HG02678 (cell line): ENCODE data around the gene CCNB1.
A peak's percentile ranks its signal among the peaks of the same experiment; 100 is the strongest.
"Not testable (repeated sequence)": the region's sequence is repeated elsewhere in the genome, so short reads cannot be mapped to it uniquely, and the experiment has no call there.

Experiments
- ATAC-seq: cut with Tn5 transposase; IDR thresholded peaks from one replicate; pipeline ENCODE4 v1.9.1; 2021; ENCODE audit warnings: mild to moderate bottlenecking, moderate library complexity; ENCODE audit not compliant: unreplicated experiment

The CCNB1 gene

DNA sequence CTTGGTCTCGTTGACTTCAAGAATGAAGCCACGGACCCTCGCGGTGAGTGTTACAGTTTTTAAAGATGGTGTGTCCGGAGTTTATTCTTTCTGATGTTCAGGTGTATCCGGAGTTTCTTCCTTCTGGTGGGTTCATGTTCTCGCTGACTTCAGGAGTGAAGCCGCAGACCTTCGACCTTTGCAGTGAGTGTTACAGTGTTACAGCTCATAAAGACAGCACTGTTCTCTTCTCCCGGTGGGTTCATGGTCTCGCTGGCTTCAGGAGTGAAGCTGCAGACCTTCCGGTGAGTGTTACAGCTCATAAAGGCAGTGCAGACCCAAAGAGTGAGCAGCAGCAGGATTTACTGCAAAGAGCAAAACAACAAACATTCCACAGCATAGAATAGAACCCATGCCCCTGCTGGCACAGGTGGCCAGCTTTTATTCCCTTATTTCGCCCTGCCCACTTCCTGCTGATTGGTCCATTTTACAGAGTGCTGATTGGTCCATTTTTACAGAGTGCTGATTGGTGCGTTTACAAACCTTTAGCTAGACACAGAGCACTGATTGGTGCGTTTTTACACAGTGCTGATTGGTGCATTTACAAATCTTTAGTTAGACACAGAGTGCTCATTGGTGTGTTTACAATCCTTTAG is 14.8 kb downstream of the CCNB1 start:
- ATAC-seq = not testable (repeated sequence)

GRCh38 chr5:69184621-69185020 is 17.7 kb downstream of the CCNB1 start:
- no peak for ATAC-seq

DNA sequence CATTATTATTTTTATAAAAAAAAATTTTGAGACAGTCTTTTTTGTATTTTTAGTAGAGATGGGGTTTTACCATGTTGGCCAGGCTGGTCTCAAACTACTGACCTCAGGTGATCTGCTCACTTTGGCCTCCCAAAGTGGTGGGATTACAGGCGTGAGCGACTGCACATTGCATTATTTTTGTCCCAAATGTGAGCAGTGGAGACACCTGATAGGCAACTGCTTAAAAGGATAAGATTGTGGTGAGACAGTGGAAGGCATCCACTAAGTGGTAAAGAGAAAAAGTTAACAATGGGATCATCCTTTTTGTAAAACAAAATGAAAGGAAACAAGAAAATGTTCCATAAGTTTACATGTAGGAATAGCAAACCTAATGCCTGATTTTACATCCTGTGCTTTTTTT is 20.4 kb downstream of the CCNB1 start:
- no peak for ATAC-seq

GRCh38 chr5:69188811-69189161 is 21.8 kb downstream of the CCNB1 start:
- ATAC-seq = peak; percentile 5

GRCh38 chr5:69189162-69190086 is 22.5 kb downstream of the CCNB1 start, which contains the start of gene CENPH:
Gene CENPH (plus strand): TSS chr5:69189583. CDS start chr5:69189635, 52 bp downstream.
- ATAC-seq = peak; percentile 96

GRCh38 chr5:69202497-69202896 is 35.5 kb downstream of the CCNB1 start:
- no peak for ATAC-seq

- ATAC-seq = no peak
Observed at GRCh38 chr5:69206528-69207190, 39.7 kb downstream of the CCNB1 start.

GRCh38 chr5:69209602-69210001 is 42.7 kb downstream of the CCNB1 start:
- no peak for ATAC-seq

- ATAC-seq = no peak
Observed at GRCh38 chr5:69211200-69211599, 44.2 kb downstream of the CCNB1 start.

- no peak for ATAC-seq
Observed at GRCh38 chr5:69212022-69212421, 45.1 kb downstream of the CCNB1 start.

DNA sequence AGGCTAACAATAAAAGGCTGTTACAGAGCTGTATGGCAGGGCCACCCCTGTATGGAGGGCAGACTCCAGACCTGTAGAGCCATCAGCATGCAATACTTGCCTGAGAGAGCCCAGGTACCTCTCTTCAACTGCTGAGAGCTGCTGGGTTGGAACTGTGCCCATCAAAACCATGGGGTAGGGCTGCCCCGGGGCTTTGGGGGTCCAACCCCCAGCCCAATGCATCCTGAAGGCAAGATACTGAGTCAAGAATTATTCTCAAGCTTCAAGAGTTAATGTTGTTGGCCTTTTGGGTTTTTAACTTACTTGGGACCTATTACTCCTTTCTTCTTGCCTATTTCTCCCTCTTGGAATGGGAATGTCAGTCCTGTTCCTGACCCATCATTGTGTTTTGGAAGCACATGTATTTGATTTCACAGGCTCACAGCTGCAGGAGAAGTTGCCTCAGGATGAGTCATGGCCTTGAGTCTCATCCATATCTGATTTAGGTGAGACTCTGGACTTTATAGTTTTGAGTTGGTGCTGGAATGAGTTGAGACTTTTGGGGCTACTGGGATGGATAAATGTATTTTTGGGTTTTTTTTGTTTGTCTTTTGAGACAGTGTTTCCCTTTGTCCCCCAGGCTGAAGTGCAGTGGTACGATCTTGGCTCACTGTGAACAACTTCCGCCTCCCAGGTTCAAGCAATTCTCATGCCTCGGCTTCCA is 46.7 kb downstream of the CCNB1 start:
- no peak for ATAC-seq

GRCh38 chr5:69217151-69217511 is 50.2 kb downstream of the CCNB1 start:
- no peak for ATAC-seq

DNA sequence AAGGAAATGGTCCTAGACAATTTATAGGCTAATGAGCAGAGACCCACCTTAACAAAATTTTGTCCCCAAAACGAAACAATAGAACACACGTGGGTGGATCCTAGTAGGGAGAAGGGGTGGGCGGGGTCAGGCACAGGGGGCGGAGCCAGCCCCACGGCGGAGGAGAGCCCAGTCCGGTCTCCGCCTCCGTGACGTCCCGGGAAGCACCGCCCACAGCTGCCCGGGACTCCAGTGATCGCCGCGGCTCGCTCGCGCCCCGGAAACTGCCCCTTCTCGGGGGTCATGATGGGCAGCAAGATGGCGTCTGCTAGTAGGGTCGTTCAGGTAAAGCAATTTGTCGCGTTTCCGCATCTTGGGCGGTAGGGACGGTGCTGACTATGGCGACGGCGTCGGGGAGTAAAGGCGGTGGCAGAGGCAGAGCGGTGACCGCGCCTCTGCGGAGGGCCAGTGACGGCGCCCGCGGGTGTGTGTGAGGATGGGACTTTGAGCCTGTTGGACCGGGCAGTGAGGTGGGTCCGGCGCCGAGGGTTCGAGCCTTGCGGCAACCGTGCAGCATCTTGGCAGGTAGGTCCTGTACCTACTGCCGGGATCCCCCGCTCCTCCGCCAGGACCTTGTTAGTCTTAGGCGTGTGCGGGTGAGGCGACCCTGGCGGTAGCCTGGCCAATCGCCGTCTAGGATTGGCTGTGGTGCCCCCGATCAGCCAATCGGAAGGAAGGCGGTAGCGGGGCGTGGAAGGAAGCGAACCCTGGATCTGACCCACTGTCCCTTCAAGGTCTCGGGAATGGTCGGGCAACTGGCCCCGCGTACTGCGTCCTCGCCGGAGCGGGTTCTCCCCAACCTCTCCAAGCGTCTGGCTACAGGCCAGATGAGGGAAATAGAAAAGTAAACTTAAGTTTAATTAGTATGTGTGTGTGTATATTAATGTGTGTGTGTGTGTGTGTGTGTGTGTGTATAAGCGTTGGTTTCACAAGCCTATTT is 50.9 kb downstream of the CCNB1 start:
- ATAC-seq = peak; percentile 95

- ATAC-seq = no peak
Observed at GRCh38 chr5:69219939-69220338, 53.0 kb downstream of the CCNB1 start.

DNA sequence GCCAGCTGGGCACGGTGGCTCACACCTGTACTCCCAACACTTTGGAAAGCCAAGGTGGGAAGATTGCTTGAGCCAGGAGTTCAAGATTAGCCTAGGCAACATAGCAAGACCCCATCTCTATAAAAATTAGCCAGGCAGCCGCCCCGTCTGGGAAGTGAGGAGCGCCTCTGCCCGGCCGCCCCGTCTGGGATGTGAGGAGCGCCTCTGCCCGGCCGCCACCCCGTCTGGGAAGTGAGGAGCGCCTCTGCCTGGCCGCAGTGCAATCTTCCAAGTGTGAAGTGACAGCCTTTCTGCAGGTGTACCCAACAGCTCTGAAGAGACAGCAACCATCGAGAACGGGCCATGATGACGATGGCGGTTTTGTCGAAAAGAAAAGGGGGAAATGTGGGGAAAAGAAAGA is 53.4 kb downstream of the CCNB1 start:
- not testable (repeated sequence) for ATAC-seq

DNA sequence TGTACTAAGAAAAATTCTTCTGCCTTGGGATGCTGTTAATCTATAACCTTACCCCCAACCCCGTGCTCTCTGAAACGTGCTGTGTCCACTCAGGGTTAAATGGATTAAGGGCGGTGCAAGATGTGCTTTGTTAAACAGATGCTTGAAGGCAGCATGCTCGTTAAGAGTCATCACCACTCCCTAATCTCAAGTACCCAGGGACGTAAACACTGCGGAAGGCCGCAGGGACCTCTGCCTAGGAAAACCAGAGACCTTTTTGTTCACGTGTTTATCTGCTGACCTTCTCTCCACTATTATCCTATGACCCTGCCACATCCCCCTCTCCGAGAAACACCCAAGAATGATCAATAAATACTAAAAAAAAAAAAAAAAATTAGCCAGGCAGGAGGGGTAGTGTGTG is 53.9 kb downstream of the CCNB1 start:
- ATAC-seq = not testable (repeated sequence)

DNA sequence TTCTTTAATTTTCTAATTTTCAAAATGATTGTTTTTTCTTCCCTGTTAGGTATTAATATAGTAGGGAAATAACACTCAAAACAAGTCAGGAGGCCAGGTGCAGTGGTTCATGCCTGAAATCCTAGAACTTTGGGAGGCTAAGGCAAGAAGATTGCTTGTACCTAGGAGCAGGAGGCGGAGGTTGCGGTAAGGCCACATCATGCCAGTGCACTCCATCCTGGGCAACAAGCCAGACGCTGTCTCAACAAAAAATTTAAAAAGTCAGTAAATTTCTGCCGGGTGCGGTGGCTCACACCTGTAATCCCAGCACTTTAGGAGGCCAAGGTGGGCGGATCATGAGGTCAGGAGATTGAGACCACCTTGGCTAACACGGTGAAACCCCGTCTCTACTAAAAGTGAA is 57.6 kb downstream of the CCNB1 start:
- no peak for ATAC-seq

DNA sequence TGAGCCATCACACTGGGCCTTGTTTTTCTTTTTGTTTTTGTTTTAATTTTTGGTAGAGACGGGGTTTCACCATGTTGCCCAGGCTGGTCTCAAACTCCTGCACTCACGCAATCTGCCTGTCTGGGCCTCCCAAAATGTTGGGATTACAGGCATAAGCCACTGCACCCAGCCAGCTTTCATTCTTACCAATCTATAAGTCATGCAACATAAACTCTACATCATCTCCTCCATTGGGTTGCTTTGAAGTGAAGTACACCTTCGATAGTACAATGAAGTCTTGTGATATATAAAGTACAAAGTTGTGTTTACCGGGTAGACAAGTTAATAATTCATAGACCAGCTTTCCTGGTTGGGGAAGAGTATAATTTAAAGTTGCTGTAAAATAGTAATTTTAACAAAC is 58.9 kb downstream of the CCNB1 start:
- no peak for ATAC-seq
